ENCODE measurements around the gene IZUMO1R.
"Not testable (repeated sequence)": the region's sequence is repeated elsewhere in the genome, so short reads cannot be mapped to it uniquely, and the experiment has no call there.

Gene IZUMO1R

GRCh38 chr11:94303966-94304958 lies at the start of gene IZUMO1R:
Gene IZUMO1R, plus strand, starts transcription at chr11:94304580. Its CDS starts 1,057 bp downstream, at chr11:94305637.
- DNase-seq = no peak

DNA sequence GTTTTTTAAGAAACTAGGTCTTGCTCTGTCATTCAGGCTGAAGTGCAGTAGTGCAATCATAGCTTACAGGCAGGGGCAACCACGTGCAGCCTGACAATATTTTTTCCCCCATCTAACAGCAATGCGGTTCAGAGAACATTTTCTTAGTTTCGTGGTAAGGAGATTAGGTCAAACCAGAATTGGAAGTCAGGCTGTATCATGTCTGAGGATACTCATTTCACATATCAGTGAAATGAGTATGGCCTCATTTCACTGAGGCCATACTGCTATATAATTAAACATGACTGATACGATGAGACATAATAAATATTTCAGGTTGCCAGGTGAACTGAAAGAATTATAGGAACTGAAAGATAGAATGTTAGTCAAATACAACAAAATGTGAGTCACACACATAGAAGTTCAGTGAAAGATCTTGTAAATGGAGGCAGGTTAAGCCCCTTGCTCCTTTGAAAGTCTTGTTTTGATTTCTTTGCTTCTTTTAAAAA lies 32.5 kb upstream of the IZUMO1R start:
- DNase-seq = no peak

- DNase-seq = no peak
These were observed 31.6 kb upstream of the IZUMO1R start for GRCh38 chr11:94272738-94273313.

DNA sequence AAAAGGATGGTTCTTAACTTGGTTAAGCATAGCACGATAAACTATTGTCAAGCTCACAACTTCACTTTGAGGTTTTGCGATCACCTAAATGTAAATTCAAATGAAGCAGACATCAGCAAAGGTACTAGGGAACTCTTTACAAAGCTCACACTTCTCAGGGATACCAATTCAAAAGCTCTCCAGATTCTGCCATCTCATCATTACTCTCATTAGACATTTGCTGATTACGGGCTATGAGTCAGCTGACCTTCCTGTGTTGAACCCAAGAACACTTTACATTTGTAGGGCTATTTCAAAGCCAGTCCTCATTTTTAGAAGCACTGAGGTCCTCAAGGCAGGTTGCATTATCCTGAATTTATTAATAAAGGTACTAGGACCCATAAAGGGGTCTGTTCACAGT lies 28.4 kb upstream of the IZUMO1R start:
- no peak for DNase-seq

- DNase-seq = no peak
These were observed 27.4 kb upstream of the IZUMO1R start for GRCh38 chr11:94276943-94277342.

DNA sequence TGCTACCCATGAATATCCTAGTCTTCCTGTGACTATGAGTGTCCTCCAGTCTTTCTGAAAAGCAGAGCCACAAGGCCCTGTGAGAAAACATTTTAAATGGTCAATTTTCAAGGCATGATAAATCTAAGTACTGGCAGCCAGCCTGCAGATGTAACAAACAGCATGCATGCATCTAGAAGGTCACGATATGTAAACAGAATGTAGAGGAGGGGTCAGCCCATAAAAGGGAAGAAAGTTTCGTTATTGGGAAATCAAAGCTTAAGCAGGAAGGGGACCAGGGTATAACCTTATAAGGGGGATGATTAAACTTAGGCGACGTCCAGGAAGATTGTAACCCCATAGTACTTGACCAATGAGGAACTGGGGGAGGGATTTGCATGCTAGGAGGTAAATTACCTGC lies 26.2 kb upstream of the IZUMO1R start:
- not testable (repeated sequence) for DNase-seq

- DNase-seq = no peak
These were observed 24.4 kb upstream of the IZUMO1R start for GRCh38 chr11:94279996-94280395.

GRCh38 chr11:94281324-94281723 lies 23.1 kb upstream of the IZUMO1R start:
- no peak for DNase-seq

- DNase-seq = peak; percentile 40
These were observed 20.7 kb upstream of the IZUMO1R start for GRCh38 chr11:94283678-94284077.

DNA sequence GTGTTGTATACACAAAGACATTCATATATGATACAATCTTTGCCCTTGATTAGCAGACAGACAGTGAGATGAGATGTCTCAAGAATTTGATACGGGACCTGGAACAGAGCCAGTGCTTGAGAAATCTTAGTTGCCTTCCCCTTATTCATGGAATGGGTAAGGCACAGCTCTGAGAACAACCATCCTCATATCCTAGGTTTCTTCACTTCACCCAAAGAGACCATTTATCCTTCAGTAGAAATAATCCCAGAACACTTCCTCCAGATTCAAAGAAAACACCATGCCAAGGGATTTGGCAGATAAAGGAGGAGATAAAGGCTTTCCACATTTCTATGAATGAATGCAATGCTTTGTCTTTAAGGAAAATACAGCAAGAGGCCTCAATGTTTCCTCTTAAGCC lies 8.8 kb upstream of the IZUMO1R start:
- DNase-seq = no peak

DNA sequence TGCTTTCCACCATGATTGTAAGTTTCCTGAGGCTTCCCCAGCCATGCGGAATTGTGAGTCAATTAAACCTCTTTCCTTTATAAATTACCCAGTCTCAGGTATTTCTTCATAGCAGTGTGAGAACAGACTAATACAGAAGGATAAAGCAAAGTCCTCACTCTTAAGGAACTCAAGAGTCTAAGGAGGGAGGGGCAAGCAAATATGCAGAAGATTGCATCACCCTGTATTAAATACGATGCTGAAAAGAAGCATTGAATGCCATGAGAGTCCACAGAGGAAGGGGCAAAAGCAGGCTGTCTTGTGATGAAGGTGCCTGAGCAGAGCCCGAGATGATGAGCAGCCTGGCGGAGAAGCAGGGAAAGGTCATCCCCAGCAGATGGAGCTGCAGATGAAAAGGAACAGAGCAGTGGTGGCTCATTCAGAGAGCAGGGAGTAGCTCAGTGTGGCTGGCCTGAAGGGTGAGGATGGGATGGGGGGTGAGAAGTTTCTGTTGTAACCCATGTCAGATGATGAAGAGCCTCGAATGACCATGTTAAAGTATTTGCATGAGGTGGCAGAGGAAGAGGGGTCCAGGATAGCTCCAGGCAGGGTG lies 6.3 kb upstream of the IZUMO1R start:
- no peak for DNase-seq

- DNase-seq = no peak
These were observed 1.6 kb upstream of the IZUMO1R start for GRCh38 chr11:94302776-94303175.

- DNase-seq = no peak
These were observed 766 bp downstream of the IZUMO1R start for GRCh38 chr11:94305146-94305545.

DNA sequence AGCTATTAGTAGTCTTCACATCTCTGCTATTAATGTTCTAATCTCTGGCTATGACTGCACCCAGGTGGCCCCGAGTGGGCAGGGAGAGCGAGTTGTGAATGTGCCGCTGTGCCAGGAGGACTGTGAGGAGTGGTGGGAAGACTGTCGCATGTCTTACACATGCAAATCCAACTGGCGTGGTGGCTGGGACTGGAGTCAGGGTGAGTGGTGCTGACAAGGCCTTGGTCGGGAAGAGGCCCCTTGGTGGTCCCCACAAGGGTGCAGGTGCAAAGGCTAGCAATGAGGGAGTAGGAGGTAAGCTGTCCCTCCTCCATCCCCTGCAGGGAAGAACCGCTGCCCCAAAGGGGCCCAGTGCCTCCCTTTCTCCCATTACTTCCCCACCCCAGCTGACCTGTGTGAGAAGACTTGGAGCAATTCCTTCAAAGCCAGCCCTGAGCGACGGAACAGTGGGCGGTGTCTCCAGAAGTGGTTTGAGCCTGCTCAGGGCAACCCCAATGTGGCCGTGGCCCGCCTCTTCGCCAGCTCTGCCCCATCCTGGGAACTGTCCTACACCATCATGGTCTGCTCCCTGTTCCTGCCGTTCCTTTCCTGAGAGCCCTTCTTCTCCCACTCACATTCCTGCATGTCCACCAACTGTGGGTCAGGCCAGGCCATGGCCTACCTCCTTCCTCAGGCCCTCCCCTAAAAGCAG lies 2.9 kb downstream of the IZUMO1R start:
- DNase-seq = no peak

DNA sequence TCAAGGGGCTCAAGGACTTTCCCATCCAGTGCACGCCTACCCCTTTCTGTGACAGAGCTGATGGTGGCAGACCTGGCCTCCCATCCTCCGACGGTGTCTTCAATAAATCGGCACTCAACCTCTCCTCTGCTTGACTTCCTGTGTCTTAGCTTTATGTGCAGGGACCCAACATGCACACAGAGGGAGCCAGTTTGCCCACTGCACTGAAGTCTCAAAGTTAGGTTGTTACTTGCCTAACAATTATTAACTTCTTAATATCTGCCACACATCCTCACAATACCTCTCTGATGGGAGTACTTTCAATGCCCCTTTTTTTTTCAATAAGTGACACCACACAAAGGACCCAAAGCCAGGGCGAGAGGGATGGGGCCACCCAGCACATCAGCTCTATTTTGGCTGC lies 3.6 kb downstream of the IZUMO1R start:
- DNase-seq = no peak

GRCh38 chr11:94309757-94310156 lies 5.4 kb downstream of the IZUMO1R start:
- no peak for DNase-seq

GRCh38 chr11:94310191-94310875 lies 6.0 kb downstream of the IZUMO1R start:
- DNase-seq = no peak

DNA sequence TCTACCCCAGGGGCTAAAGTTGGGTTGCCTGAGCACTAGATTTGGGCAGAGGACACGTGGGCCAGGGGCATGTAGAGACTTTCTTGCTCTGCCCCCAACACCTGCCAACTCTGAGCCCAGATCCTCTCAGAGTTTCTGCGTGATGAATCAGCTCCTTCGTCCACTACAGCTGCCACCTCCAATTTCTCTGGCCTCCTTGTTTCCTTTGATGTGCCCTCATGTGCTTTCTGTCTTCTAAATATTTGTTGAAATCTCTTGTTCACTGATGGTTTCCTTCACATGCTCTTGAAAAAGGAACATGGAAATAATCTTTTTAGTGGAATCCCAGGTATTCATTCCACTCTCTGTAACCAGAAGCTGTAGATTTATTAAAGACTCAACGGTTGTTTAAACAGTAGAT lies 8.0 kb downstream of the IZUMO1R start:
- no peak for DNase-seq

DNA sequence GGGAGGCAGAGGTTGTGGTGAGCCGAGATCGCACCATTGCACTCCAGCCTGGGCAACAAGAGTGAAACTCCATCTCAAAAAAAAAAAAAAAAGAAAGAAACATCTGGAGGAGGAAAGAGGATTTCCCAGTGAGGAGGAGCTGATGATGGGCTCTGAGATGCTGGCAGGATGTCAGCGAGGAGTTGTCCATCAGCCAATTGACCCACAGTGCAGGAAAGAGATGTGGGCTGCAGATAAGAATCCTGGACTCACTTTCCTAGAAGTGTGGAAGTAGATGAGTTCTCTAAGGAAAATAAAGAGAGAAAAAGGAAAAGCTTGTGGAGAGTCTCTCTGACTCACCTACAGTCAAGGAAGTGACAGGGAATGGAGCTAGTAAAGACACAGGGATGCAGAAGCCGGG lies 9.7 kb downstream of the IZUMO1R start:
- DNase-seq = no peak

GRCh38 chr11:94315664-94316063 lies 11.3 kb downstream of the IZUMO1R start:
- no peak for DNase-seq

- no peak for DNase-seq
These were observed 18.1 kb downstream of the IZUMO1R start for GRCh38 chr11:94322501-94322900.

DNA sequence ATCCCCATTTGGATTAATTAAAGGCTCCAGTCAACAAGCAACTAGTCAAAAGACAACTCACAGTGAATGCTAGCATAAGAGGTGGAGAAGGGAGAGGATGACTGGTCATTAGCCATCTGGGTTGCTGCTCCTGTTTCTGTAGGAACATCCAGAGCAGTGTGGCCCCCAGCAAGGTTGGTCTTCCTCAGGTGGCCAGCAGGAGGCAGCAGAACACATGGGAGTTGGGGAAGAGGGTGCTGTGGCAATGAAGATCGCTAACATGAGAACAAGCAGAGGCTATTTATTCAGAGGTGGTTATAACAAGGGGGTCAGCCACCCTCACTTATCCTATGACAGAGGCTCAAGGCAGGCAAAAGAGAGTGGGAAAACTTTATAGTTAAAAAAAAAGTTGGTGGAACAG lies 21.3 kb downstream of the IZUMO1R start:
- no peak for DNase-seq

DNA sequence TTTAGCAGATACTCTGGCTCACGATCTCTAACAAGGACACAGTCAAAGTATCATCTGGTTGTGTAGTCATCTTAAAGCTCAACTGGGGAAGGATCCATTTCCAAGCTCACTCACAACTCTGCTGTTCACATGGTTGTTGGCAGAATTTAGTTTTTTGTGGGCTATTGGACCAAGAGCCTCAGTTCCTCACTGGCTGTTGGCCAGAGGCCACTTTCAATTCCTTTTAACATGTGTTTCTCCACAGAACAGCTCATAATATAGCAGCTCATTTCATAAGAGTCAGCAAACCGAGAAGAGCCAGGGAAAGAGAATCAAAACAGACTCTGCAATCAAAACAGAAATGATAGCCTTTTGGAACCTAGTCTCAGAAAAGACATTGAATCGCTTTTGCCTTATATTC lies 22.6 kb downstream of the IZUMO1R start:
- no peak for DNase-seq
